ENCODE data around the gene KIAA0513. TPM values are rescaled to one million over a fixed set of nuclear protein-coding genes. Genes with fewer than 3 reads are reported as not detected.

KIAA0513 gene
- total and polyA plus RNA-seq, 2 of the 13 experiments (the other 11 are each of a cell fraction or from before 2014, with no cell fraction given) = 1.8 TPM

DNA sequence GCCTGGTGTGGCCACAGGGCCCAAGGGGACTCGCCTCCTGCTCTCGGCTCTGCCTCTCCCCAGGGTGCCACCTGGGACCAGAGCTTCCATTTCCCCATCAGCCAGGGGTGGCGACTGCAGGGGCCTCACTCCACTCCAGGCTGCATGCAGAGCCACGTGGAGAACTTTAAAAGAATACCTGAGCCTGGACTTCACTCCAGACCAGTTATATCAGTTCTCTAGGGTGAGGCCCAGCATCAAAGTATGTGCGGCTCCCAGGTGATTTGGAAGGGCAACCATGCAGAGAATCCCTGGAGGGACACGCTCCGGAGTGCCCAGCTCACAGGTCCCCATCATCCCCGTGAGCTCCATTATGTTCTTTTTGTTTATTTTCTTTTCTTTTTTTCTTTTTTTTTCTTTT lies 39.8 kb downstream of the KIAA0513 start:
- no TSS peak for BruUV-seq (replicated peaks)
- ChIA-PET CTCF (ENCODE audit: low intra/inter-chr PET ratio, low total read pairs) (no interaction called here), POLR2A (no interaction called here)
- Histone ChIP-seq H3K4me2 (ENCODE audit: low read depth, low read length) (no peak overlapping the region), H3K36me3 (replicated peaks in 1 of 2; ENCODE audit: control insufficient read depth in 1 of 2, insufficient read depth in 2 of 2, low read length in 2 of 2) (no peaks in the 10 kb centered on the region), H3K9ac (ENCODE audit: insufficient read depth, low read depth, low read length) (no peak overlapping the region), H3K4me3 (replicated peaks in 1 of 3; ENCODE audit: insufficient read depth in 1 of 3, low read depth in 2 of 3, low read length in 3 of 3) (no peak overlapping the region), H3K79me2 (ENCODE audit: insufficient read depth, low read length) (no peaks in the 10 kb centered on the region), H3K27ac (ENCODE audit: extremely low read length, insufficient read depth, low read length) (no peak overlapping the region), H3K9me3 (ENCODE audit: low read length) (no peaks in the 10 kb centered on the region), H3K27me3 (ENCODE audit: control insufficient read depth in 1 of 2, insufficient read depth in 2 of 2, low read length in 2 of 2) (peaks cover 9 to 25% of the 10 kb centered on the region in 2 experiments; a peak in 4 of 5 replicates), H4K20me1 (ENCODE audit: insufficient read depth, low read length) (no peaks in the 10 kb centered on the region), H3K4me1 (ENCODE audit: insufficient read depth, low read length) (no peaks in the 10 kb centered on the region), H2AFZ (ENCODE audit: low read length) (no peak overlapping the region)
- intact Hi-C loops (cut with micrococcal nuclease; ENCODE audit: unreplicated experiment) = no loop called here
- WGBS (ENCODE audit: low lambda C conversion rate) = 72% methylated on average over 7 of the region's 8 CpGs
- FAIRE-seq (no peak), DNase-seq (ENCODE audit: low spot score) (no peak), ATAC-seq (no peak)
- in situ Hi-C loops (cut with HindIII; ENCODE audit: extremely low pct_ligation_motif_present, low pct_unique_long_range_greater_than_20kb) = no loop called here
- TF ChIP-seq MAFF (IDR thresholded peaks at IDR 0.05; ENCODE audit: low read depth, low read length) (no peak), SRF (IDR thresholded peaks at IDR 0.05; ENCODE audit: low read depth, low read length) (no peak), ZNF292 (CRISPR knock-in tag; IDR thresholded peaks at IDR 0.05; ENCODE audit: borderline replicate concordance, low read depth) (no peak), DPF2 (CRISPR knock-in tag; IDR thresholded peaks at IDR 0.05; ENCODE audit: borderline replicate concordance, low read depth) (no peak), ZZZ3 (CRISPR knock-in tag; IDR thresholded peaks at IDR 0.05; ENCODE audit: borderline replicate concordance) (no peak), FOSL1 (CRISPR knock-in tag; IDR thresholded peaks at IDR 0.05; ENCODE audit: borderline replicate concordance) (no peak), ZC3H4 (CRISPR knock-in tag; IDR thresholded peaks at IDR 0.05; ENCODE audit: borderline replicate concordance) (no peak), ZNF562 (CRISPR knock-in tag; IDR thresholded peaks at IDR 0.05; ENCODE audit: borderline replicate concordance) (no peak), SAFB2 (CRISPR knock-in tag; IDR thresholded peaks at IDR 0.05; ENCODE audit: borderline replicate concordance, low read depth) (no peak), PAF1 (CRISPR knock-in tag; IDR thresholded peaks at IDR 0.05) (no peak), SRSF1 (optimal IDR thresholded peaks at IDR 0.05; ENCODE audit: low read depth, low read length) (no peak), ZBTB38 (CRISPR knock-in tag; IDR thresholded peaks at IDR 0.05) (no peak), MAFK (conservative IDR thresholded peaks at IDR 0.05 in 1 of 2, IDR thresholded peaks at IDR 0.05 in 1 of 2; ENCODE audit: low read length in 2 of 2) (no peak), ZSCAN20 (CRISPR knock-in tag; IDR thresholded peaks at IDR 0.05; ENCODE audit: borderline replicate concordance) (no peak), ZFY (CRISPR knock-in tag; IDR thresholded peaks at IDR 0.05) (no peak)
- TF ChIP-seq, protein P1, sequence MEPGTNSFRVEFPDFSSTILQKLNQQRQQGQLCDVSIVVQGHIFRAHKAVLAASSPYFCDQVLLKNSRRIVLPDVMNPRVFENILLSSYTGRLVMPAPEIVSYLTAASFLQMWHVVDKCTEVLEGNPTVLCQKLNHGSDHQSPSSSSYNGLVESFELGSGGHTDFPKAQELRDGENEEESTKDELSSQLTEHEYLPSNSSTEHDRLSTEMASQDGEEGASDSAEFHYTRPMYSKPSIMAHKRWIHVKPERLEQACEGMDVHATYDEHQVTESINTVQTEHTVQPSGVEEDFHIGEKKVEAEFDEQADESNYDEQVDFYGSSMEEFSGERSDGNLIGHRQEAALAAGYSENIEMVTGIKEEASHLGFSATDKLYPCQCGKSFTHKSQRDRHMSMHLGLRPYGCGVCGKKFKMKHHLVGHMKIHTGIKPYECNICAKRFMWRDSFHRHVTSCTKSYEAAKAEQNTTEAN (CRISPR knock-in tag; conservative IDR thresholded peaks at IDR 0.05) = no peak
- TF ChIP-seq, protein P2, sequence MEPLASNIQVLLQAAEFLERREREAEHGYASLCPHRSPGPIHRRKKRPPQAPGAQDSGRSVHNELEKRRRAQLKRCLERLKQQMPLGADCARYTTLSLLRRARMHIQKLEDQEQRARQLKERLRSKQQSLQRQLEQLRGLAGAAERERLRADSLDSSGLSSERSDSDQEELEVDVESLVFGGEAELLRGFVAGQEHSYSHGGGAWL (CRISPR knock-in tag; IDR thresholded peaks at IDR 0.05) = no peak

Measured in HepG2 (cell line).